ENCODE results near the gene PSMD11.

DNA sequence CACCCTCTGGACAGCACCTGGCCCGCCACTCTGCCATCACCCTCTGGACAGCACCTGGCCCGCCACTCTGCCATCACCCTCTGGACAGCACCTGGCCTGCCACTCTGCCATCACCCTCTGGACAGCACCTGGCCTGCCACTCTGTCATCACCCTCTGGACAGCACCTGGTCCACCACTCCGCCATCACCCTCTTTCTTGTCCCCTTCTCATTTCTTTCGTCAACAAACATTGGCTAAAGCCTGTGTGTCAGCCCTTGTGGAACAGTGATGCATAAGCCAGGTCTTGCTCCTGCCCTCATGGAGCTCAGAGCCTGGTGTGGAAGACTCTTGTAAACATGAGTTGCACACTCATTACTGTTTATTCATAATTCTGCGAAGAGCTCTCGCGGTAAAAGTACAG, 73.7 kb downstream of the PSMD11 start:
- TF ChIP-seq EZH2 (IDR thresholded peaks at IDR 0.05; ENCODE audit: insufficient read depth, poor library complexity, severe bottlenecking) (no peak), EZH2phosphoT487 (IDR thresholded peaks at IDR 0.05; ENCODE audit: insufficient read depth, low read depth) (no peak)

Measured in GM23248 (cell line).